DMS53 (cell line): ENCODE data around the gene SPEG.
A peak's percentile ranks its signal among the peaks of the same experiment; 100 is the strongest.

ENCODE experiments used
- DNase-seq: peaks from one replicate; lab custom pipeline; 2025; lab: John Stamatoyannopoulos, UW

Gene SPEG

GRCh38 chr2:219514196-219514761 is 79.6 kb downstream of the SPEG start, which contains the start of gene ASIC4:
Gene ASIC4, plus strand, starts transcription at chr2:219514482. Its CDS starts 243 bp downstream, at chr2:219514725.
- peak; percentile 61 for DNase-seq

GRCh38 chr2:219514836-219515235 is 80.2 kb downstream of the SPEG start:
- DNase-seq: no peak

- DNase-seq: no peak
Observed at GRCh38 chr2:219515874-219516629, 81.4 kb downstream of the SPEG start.

GRCh38 chr2:219516888-219517287 is 82.2 kb downstream of the SPEG start:
- no peak for DNase-seq

GRCh38 chr2:219517954-219518778 is 83.5 kb downstream of the SPEG start:
- DNase-seq: no peak

- no peak for DNase-seq
Observed at GRCh38 chr2:219519526-219519916, 84.9 kb downstream of the SPEG start.

GRCh38 chr2:219520079-219520478 is 85.4 kb downstream of the SPEG start:
- no peak for DNase-seq

- peak; percentile 68 for DNase-seq
Observed at GRCh38 chr2:219521066-219521880, 86.6 kb downstream of the SPEG start.

- DNase-seq: peak; percentile 79
Observed at GRCh38 chr2:219522111-219523030, 87.7 kb downstream of the SPEG start.

- peak; percentile 58 for DNase-seq
Observed at GRCh38 chr2:219523031-219523671, 88.5 kb downstream of the SPEG start.

- no peak for DNase-seq
Observed at GRCh38 chr2:219524817-219525216, 90.2 kb downstream of the SPEG start.

- no peak for DNase-seq
Observed at GRCh38 chr2:219525533-219526232, 91.0 kb downstream of the SPEG start.

GRCh38 chr2:219526320-219527075 is 91.9 kb downstream of the SPEG start:
- DNase-seq: peak; percentile 34

- peak; percentile 79 for DNase-seq
Observed at GRCh38 chr2:219527076-219527394, 92.4 kb downstream of the SPEG start.

GRCh38 chr2:219527472-219527871 is 92.8 kb downstream of the SPEG start:
- no peak for DNase-seq

GRCh38 chr2:219530048-219530963 is 95.7 kb downstream of the SPEG start:
- DNase-seq: peak; percentile 87

- peak; percentile 27 for DNase-seq
Observed at GRCh38 chr2:219531639-219532377, 97.2 kb downstream of the SPEG start.

- no peak for DNase-seq
Observed at GRCh38 chr2:219532378-219532649, 97.7 kb downstream of the SPEG start.
